Endothelial cell (in vitro differentiated cells): ENCODE measurements around the gene PEPD. TPM values are rescaled to one million over a fixed set of nuclear protein-coding genes. Genes with fewer than 3 reads are reported as not detected.

ENCODE experiments used
- DNase-seq: peaks from one replicate; pipeline ENCODE4 v3.0.0; 2021; ENCODE audit warnings: low spot score
- H3K27ac Mint-ChIP-seq: one replicate; pipeline ENCODE4 v1.8.0; 2021; ENCODE audit warnings: mixed read lengths, inconsistent platforms; ENCODE audit not compliant: unreplicated experiment
- H3K27me3 Mint-ChIP-seq: one replicate; pipeline ENCODE4 v1.8.0; 2021; ENCODE audit warnings: mild to moderate bottlenecking, moderate library complexity, mixed read lengths, inconsistent platforms; ENCODE audit not compliant: unreplicated experiment
- H3K36me3 Mint-ChIP-seq: one replicate; pipeline ENCODE4 v1.8.0; 2021; ENCODE audit warnings: mild to moderate bottlenecking, low read depth, mixed read lengths, inconsistent platforms; ENCODE audit not compliant: unreplicated experiment
- H3K4me1 Mint-ChIP-seq: one replicate; pipeline ENCODE4 v1.8.0; 2021; ENCODE audit warnings: mild to moderate bottlenecking, mixed read lengths, inconsistent platforms; ENCODE audit not compliant: unreplicated experiment
- H3K4me3 Mint-ChIP-seq: one replicate; pipeline ENCODE4 v1.8.0; 2021; ENCODE audit warnings: mild to moderate bottlenecking, mixed read lengths, inconsistent platforms; ENCODE audit not compliant: unreplicated experiment
- H3K9me3 Mint-ChIP-seq: one replicate; pipeline ENCODE4 v1.8.0; 2021; ENCODE audit warnings: mixed read lengths, inconsistent platforms; ENCODE audit not compliant: unreplicated experiment
- total RNA-seq: library from RNA; stranded (reverse); fragmentation: NEBNext Ultra II Directional; extraction: Animal tissue kit (Norgen Biotek cat#: 25700); gene quantifications from one replicate; pipeline ENCODE4 v1.2.1, GENCODE V29; 2021; ENCODE audit not compliant: unreplicated experiment
- TF ChIP-seq, protein P1 (sequence below): fragments of 200-600 bp; sonication (generic); IDR thresholded peaks from one replicate; pipeline ENCODE4 v1.5.0; 2021; ENCODE audit warnings: antibody characterized with exemption; ENCODE audit not compliant: unreplicated experiment

The PEPD gene
- total RNA-seq, 1 donor from 2014 or later = 40.5 TPM

DNA sequence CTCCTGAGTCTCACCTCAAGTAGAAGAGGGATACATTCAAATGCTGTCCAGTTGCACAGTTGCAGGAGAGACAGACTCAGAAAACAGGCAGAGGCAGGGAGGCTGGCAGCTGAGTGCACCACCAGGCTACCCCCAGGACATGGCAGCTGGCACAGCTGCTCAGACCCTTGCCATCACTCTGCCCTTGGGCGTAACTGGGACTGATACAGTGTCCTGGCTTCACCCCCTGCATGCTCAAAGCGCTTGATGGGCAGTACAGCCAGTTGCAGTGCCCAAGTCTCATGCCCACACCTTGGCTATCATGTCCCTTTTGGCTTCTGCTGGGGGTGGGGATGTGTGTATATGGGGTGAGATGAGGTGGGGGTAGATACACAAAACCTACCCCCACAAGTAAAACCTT, 5.5 kb upstream of the PEPD start:
- peaks cover 2% of the 10 kb centered on the region for H3K4me1 Mint-ChIP-seq
- no peak for DNase-seq
- H3K27me3 Mint-ChIP-seq = no peaks in the 10 kb centered on the region
- H3K4me3 Mint-ChIP-seq = no peak overlapping the region
- H3K9me3 Mint-ChIP-seq = no peaks in the 10 kb centered on the region
- no peak overlapping the region for H3K27ac Mint-ChIP-seq
- TF ChIP-seq, protein P1, sequence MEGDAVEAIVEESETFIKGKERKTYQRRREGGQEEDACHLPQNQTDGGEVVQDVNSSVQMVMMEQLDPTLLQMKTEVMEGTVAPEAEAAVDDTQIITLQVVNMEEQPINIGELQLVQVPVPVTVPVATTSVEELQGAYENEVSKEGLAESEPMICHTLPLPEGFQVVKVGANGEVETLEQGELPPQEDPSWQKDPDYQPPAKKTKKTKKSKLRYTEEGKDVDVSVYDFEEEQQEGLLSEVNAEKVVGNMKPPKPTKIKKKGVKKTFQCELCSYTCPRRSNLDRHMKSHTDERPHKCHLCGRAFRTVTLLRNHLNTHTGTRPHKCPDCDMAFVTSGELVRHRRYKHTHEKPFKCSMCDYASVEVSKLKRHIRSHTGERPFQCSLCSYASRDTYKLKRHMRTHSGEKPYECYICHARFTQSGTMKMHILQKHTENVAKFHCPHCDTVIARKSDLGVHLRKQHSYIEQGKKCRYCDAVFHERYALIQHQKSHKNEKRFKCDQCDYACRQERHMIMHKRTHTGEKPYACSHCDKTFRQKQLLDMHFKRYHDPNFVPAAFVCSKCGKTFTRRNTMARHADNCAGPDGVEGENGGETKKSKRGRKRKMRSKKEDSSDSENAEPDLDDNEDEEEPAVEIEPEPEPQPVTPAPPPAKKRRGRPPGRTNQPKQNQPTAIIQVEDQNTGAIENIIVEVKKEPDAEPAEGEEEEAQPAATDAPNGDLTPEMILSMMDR = no peak
- no peaks in the 10 kb centered on the region for H3K36me3 Mint-ChIP-seq

- Mint-ChIP-seq H3K4me1 (peaks cover 12% of the 10 kb centered on the region), H3K27ac (no peak overlapping the region), H3K9me3 (no peaks in the 10 kb centered on the region), H3K36me3 (peaks cover 3% of the 10 kb centered on the region), H3K4me3 (no peak overlapping the region), H3K27me3 (peaks cover 8% of the 10 kb centered on the region)
- DNase-seq = no peak
- TF ChIP-seq, protein P1 = no peak
Measured at GRCh38 chr19:33524024-33524664, 2.6 kb upstream of the PEPD start.

- DNase-seq = no peak
- Mint-ChIP-seq H3K27me3 (peaks cover 11% of the 10 kb centered on the region), H3K36me3 (peaks cover 3% of the 10 kb centered on the region), H3K27ac (no peak overlapping the region), H3K9me3 (no peaks in the 10 kb centered on the region), H3K4me3 (no peak overlapping the region), H3K4me1 (peaks cover 12% of the 10 kb centered on the region)
- TF ChIP-seq, protein P1 = no peak
Measured at GRCh38 chr19:33523167-33523566, 1.6 kb upstream of the PEPD start.

- Mint-ChIP-seq H3K27ac (peak overlapping the region; percentile 50), H3K36me3 (peaks cover 3% of the 10 kb centered on the region)
- TF ChIP-seq, protein P1 = no peak
Measured at GRCh38 chr19:33522371-33522662, 726 bp upstream of the PEPD start.

GRCh38 chr19:33520844-33521479, 629 bp downstream of the PEPD start:
- DNase-seq = no peak
- Mint-ChIP-seq H3K4me1 (peaks cover 12% of the 10 kb centered on the region), H3K27me3 (peaks cover 11% of the 10 kb centered on the region), H3K4me3 (peak overlapping the region; percentile 91), H3K36me3 (peaks cover 3% of the 10 kb centered on the region), H3K27ac (peak overlapping the region; percentile 42), H3K9me3 (no peaks in the 10 kb centered on the region)
- TF ChIP-seq, protein P1 = no peak

More at GRCh38 chr19:33522371-33522662, 726 bp upstream of the PEPD start:
- H3K4me1 Mint-ChIP-seq = peaks cover 12% of the 10 kb centered on the region
- peak overlapping the region; percentile 90 for H3K4me3 Mint-ChIP-seq
- DNase-seq = no peak
- no peaks in the 10 kb centered on the region for H3K9me3 Mint-ChIP-seq
- H3K27me3 Mint-ChIP-seq = peaks cover 11% of the 10 kb centered on the region
